Measurements from ENCODE around the gene SNX13.
"Not testable (repeated sequence)": the region's sequence is repeated elsewhere in the genome, so short reads cannot be mapped to it uniquely, and the experiment has no call there.

The SNX13 gene

DNA sequence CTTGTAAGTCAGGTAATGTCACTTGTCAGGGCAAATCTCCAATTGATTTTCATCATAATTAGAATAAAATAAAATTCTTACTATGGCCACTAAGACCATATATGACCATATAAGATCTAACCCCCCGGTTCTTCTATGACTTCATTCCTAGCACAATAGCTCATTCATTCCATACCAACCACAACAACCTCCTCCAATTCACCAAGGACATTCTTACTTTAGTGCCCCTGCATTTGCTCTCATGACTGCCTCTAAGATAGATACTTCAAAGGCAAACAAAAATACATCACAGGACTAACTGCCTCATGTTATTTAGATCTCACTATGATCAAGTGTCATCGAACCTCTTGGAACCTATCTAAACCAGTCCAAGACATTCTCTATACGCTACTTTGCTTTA is 90.8 kb downstream of the SNX13 start:
- no peak for DNase-seq (ENCODE audit: low spot score)

- DNase-seq (ENCODE audit: low spot score), result no peak
These were observed 91.8 kb downstream of the SNX13 start for GRCh38 chr7:17848516-17848915.

- peak; percentile 44 for DNase-seq (ENCODE audit: low spot score)
These were observed 93.4 kb downstream of the SNX13 start for GRCh38 chr7:17846935-17847334.

DNA sequence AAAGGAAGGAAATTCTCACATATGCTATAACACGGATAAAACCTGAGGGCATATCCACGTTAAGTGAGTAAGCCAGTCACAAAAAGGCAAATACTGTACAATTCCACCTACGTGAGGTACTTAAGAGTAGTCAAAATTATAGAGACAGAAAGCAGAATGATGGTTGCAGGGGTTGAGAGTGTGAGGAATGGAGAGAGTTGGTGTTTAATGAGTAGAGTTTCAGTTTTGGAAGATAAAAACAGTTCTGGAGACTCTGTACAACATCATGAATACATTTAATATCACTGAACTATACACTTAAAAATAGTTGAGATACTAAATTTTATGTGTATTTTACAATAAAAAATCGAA is 95.1 kb downstream of the SNX13 start:
- DNase-seq (ENCODE audit: low spot score), result no peak

- peak; percentile 21 for DNase-seq (ENCODE audit: low spot score)
These were observed 95.6 kb downstream of the SNX13 start for GRCh38 chr7:17844514-17845196.

- no peak for DNase-seq (ENCODE audit: low spot score)
These were observed 96.3 kb downstream of the SNX13 start for GRCh38 chr7:17844022-17844421.

DNA sequence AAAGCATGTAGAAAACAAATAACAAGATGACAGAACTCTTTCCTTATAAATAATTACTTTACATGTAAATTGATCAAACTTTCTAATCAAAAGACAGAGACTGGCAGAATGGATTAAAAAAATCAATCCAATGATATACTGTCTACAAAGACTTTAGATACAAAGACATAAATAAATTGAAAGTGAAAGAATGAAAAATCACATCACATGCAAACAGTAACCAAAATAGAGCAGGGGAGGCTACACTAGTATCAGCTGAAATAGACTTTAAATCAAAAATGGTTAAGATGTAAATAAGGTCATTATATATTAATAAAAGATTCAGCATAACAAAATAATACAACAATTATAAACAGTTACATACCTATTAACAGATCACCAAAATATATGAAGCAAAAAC is 97.3 kb downstream of the SNX13 start:
- no peak for DNase-seq (ENCODE audit: low spot score)

- no peak for DNase-seq (ENCODE audit: low spot score)
These were observed 107.4 kb downstream of the SNX13 start for GRCh38 chr7:17832820-17833355.

DNA sequence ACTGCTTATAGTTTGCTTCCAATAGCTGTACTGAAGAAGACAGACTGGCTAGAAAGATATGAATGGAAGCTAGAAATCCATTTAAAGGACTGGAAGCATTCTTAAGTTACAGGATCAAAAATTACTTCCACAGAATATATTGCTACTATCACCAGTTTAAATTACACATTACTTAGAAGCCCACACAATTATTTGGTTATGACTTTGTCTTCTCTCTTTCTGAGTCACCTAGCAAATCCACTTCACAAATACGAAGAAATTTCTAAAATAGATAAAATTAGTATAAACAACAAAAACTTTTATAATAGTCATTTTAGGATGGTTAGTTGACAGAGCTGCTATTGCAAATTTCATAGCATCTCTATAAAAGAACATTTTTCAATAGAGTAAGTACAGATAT is 108.1 kb downstream of the SNX13 start:
- no peak for DNase-seq (ENCODE audit: low spot score)

- DNase-seq (ENCODE audit: low spot score), result no peak
These were observed 110.1 kb downstream of the SNX13 start for GRCh38 chr7:17830206-17830605.

DNA sequence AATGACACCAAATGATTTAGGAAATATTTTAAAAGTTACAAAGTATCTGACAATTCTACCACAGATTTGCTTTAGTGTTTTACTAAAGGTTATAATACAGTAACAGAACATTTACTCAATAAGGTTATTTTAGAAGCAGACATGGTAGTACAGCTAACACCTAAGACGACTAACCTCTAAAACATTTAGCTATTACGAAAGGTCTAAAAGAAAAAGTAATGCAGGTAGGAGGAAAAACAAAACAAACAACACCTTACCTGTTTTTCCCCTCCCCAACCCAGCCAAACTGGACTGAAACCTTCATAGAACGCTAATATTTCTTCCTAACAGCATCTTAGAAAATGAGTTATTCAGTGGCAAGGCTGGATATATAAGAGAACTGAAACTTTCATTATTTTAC is 111.3 kb downstream of the SNX13 start:
- no peak for DNase-seq (ENCODE audit: low spot score)

DNA sequence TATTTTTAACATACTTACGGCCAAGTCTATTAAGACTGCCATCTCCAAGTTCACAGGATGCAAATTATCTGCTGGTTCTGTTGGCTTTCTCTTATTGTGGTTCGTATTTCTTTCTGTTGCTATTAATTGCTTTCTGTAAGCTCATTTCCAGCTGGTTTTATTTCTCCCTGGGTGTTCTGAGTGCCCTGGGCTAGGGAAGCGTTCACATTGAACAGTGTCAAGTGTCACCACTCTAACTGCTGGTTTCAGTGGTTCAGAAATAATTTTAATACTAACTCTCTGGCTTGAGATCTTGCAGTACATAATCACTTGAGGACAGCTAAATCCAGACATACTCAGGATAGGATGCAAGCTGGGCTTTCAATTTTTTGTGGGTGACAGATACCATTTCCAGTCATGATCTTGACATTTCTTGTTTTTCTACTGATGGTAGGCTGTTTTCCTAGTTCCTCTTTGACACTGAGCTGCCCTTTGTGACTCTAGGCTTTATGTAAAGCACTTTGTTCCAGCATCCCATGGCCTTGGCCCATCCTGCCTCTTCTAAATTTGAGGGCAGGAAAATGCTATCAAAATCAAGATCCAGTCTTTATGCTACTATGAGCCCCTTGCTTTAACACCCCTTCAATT is 117.6 kb downstream of the SNX13 start:
- DNase-seq (ENCODE audit: low spot score), result no peak

- DNase-seq (ENCODE audit: low spot score), result no peak
These were observed 123.4 kb downstream of the SNX13 start for GRCh38 chr7:17816903-17817302.

DNA sequence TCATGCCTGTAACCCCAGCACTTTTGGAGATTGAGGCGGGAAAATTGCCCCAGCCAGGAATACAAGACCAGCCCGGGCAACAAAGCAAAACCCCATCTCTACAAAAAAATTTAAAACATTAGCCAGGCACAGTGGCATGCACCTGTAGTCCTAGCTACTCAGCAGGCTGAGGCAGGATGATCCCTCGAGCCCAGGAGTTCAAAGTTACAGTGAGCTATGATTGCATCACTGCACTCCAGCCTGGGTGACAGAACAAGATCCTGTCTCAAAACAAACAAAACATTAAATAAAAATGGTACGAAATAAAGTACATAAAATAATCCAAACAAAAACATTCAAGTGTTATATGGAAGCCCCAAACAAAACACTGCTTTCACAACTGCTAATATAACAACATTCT is 125.0 kb downstream of the SNX13 start:
- DNase-seq (ENCODE audit: low spot score), result no peak

- no peak for DNase-seq (ENCODE audit: low spot score)
These were observed 126.2 kb downstream of the SNX13 start for GRCh38 chr7:17814058-17814457.

DNA sequence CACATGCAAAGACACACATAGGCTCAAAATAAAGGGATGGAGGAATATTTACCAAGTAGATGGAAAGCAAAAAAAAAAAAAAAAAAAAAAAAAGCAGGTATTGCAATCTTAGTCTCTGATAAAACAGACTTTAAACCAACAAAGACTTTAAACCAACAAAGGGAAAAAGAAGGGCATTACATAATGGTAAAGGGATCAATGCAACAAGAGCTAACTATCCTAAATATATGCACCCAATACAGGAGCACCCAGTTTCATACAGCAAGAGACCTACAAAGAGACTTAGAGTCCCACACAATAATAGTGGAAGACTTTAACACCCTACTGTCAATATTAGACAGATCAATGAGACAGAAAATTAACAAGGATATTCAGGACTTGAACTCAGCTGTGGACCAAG is 131.1 kb downstream of the SNX13 start:
- not testable (repeated sequence) for DNase-seq (ENCODE audit: low spot score)

DNA sequence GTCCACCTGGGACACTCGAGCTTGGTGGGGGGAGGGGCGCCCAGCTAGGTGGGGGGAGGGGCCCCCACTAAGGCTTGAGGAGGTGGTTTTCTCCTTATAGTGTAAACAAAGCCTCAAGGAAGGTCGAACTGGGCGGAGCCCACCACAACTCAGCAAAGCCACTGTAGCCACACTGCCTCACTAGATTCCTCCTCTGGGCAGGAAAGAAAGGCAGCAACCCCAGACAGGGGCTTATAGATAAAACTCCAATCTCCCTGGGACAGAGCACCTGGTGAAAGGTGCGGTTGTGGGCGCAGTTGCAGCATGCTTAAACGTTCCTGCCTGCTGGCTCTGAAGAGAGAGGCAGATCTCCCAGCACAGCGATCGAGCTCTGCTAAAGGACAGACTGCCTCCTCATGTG is 133.1 kb downstream of the SNX13 start:
- DNase-seq (ENCODE audit: low spot score), result no peak

DNA sequence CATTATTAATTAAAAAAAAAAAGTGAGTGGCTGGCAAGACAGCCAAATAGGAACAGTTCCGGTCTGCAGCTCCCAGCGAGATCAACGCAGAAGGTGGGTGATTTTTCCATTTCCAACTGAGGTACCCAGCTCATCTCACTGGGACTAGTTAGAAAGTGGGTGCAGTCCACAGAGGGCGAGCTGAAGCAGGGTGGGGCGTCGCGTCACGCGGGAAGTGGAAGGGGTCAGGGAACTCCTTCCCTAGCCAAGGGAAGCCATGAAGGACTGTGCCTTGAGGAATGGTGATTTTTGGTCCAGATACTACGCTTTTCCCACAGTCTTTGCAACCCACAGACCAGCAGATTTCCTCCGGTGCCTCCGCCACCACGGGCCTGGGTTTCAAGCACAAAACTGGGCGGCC is 133.7 kb downstream of the SNX13 start:
- no peak for DNase-seq (ENCODE audit: low spot score)

DNA sequence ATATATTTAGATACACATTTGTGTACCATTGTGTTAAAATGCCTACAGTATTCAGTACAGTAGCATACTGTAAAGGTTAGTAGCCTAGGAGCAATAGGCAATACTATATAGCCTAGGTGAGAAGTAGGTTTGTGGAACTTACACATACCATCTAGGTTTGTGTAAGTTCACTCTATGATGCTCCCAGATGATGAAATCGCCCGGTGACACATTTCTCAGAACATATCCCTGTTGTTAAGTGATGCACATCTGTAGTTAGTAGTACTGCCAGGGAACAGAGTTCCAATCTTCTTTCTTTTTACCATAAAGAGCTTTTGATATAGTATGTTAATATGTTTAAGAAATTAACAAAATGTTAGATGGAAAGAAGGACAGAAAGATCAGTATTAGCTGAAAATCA is 138.2 kb downstream of the SNX13 start:
- DNase-seq (ENCODE audit: low spot score), result no peak

DNA sequence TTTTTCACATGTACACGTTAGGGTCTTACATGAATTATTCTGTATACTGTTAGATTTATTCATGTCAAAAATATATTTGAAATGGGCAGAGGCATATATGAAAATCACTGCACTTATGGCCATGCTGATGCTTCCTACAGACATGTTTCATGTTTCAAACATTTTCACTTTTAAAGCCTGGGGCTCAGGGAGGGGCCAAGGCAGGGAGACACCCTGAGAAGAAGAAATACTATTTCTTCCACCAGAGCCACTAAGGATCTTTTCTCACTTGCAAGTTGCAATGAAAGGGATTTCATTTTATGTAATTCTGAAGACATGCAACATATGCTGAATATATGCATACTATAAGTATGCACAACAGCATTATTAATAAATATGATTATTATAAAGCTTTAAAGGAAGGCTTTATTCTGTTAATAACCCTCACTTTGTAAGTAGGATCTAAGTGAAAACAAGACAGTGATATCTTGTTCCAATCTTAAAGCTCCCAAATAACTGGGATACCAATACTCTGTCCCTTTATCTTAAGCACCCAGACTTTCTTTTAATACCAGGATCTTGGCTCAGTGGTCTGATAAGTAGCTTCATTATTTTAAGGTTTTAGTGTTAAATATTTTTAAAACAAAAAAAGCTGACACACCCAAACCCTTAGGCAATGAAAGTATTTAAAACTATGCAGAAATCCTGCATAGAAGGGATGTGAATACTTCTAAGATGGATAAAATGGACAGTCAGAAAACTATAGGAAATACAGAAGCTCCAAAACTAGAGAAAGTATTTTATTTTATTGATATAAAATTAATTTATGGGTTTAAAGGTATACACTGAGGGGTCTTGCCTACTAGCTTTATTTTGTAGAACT is 148.0 kb downstream of the SNX13 start:
- DNase-seq (ENCODE audit: low spot score), result no peak

DNA sequence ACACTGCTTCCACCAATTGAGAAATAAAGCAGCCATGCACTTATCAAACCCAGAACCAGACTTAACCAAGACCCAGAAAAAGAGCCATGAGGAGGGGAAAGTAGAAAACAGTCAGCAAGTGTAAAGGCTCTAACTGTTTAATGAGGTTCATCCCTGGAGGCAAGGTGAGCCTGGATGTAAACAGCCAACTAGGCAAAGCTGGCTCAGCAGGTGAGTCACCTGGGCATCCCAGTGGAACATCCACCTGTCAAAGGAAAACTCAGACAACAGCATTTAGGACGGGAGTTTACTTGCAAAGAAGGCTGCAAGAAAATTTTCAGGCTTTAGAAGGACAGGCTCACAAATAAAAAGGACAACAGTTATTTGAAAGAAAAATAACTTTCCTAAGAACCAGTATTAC is 153.0 kb downstream of the SNX13 start:
- DNase-seq (ENCODE audit: low spot score), result no peak

- DNase-seq (ENCODE audit: low spot score), result no peak
These were observed 153.9 kb downstream of the SNX13 start for GRCh38 chr7:17786314-17786852.

- DNase-seq (ENCODE audit: low spot score), result no peak
These were observed 158.1 kb downstream of the SNX13 start for GRCh38 chr7:17782216-17782549.
